B cell (primary cell): Measurements from ENCODE around the gene CTNND1. TPM values are rescaled to one million over a fixed set of nuclear protein-coding genes. Genes with fewer than 3 reads are reported as not detected.

Source experiments
- ATAC-seq: fragments of 200-7000 bp; cut with Tn5 transposase; one replicate; pipeline ENCODE4 v1.10.0; 2021; ENCODE audit warnings: low read depth, mild to moderate bottlenecking, moderate number of reproducible peaks, moderate library complexity
- CTCF ChIA-PET: fragments of 350-600 bp; sonication (Branson Sonifier 250); formaldehyde crosslinking; loops from one replicate; lab custom pipeline; 2021; ENCODE audit warnings: antibody characterized with exemption, inconsistent platforms; lab: Charles Lee
- POLR2A ChIA-PET: fragments of 350-600 bp; sonication (Branson Sonifier 250); formaldehyde crosslinking; loops from one replicate; lab custom pipeline; 2021; ENCODE audit warnings: antibody characterized with exemption; lab: Charles Lee
- DNase-seq: peaks from one replicate; pipeline ENCODE4 v3.0.0; 2013
- H2AFZ ChIP-seq: 2 replicates; pipeline ENCODE4 v1.6.1; 2012; ENCODE audit warnings: mild to moderate bottlenecking, low read depth, low read length; ENCODE audit not compliant: insufficient read depth, poor library complexity, severe bottlenecking
- H3K27ac ChIP-seq, 2 donors: 1 replicate in 1 of 2; 2 replicates in 1 of 2; pipeline ENCODE4 v1.5.1; 2012 to 2013; ENCODE audit warnings: low read length in 2 of 2, mild to moderate bottlenecking in 2 of 2, moderate library complexity in 1 of 2
- H3K27me3 ChIP-seq, 4 experiments: fragments of 200-600 bp in 1 of 4; sonication (generic) in 1 of 4; replicated peaks in 1 of 4; 1 replicate in 2 of 4; 2 replicates in 2 of 4; pipeline versions ENCODE4 v1.6.1 to v1.7.0; 2013 to 2016; ENCODE audit warnings: low read length in 3 of 4, mild to moderate bottlenecking in 2 of 4, mixed read lengths in 1 of 4, moderate library complexity in 1 of 4; ENCODE audit not compliant: insufficient read depth in 4 of 4, control insufficient read depth in 3 of 4; ENCODE audit errors: control extremely low read depth in 1 of 4
- H3K36me3 ChIP-seq, 2 experiments: replicated peaks in 1 of 2; 1 replicate in 1 of 2; 2 replicates in 1 of 2; pipeline versions ENCODE4 v1.6.1 to v1.7.1; 2013; ENCODE audit warnings: low read length in 1 of 2; ENCODE audit not compliant: insufficient read depth in 2 of 2, control insufficient read depth in 1 of 2; ENCODE audit errors: control extremely low read depth in 1 of 2, extremely low read depth in 1 of 2
- H3K4me1 ChIP-seq, 2 donors: fragments of 200-600 bp in 1 of 2; sonication (generic) in 1 of 2; 1 replicate in 1 of 2; 2 replicates in 1 of 2; pipeline versions ENCODE4 v1.5.1 to v1.6.1; 2013 to 2017; ENCODE audit warnings: low read length in 2 of 2; ENCODE audit not compliant: control insufficient read depth in 2 of 2, insufficient read depth in 2 of 2
- H3K4me2 ChIP-seq: replicated peaks from 2 replicates; pipeline ENCODE3; 2012; ENCODE audit warnings: mild to moderate bottlenecking, low read depth, low read length; ENCODE audit not compliant: poor library complexity, severe bottlenecking
- H3K4me3 ChIP-seq, 5 experiments: fragments of 200-600 bp in 1 of 5; sonication (generic) in 1 of 5; 1 replicate in 3 of 5; 2 replicates in 2 of 5; pipeline versions ENCODE4 v1.5.1 to v1.7.0; 2011 to 2016; ENCODE audit warnings: low read length in 4 of 5, mild to moderate bottlenecking in 4 of 5, low read depth in 2 of 5, control low read depth in 1 of 5, moderate library complexity in 1 of 5; ENCODE audit not compliant: insufficient read depth in 1 of 5; ENCODE audit errors: control extremely low read depth in 1 of 5, extremely low read depth in 1 of 5
- H3K79me2 ChIP-seq: fragments of 200-600 bp; sonication (generic); one replicate; pipeline ENCODE4 v1.6.0; 2016; ENCODE audit warnings: low read length; ENCODE audit not compliant: control insufficient read depth, insufficient read depth
- H3K9ac ChIP-seq: fragments of 200-600 bp; sonication (generic); 2 replicates; pipeline ENCODE4 v1.6.1; 2017; ENCODE audit warnings: mild to moderate bottlenecking, low read length, moderate library complexity
- H3K9me3 ChIP-seq, 3 donors: one replicate each; pipeline versions ENCODE4 v1.6.1 to v1.7.1; 2013; ENCODE audit warnings: low read length in 2 of 3; ENCODE audit not compliant: control insufficient read depth in 2 of 3, insufficient read depth in 1 of 3; ENCODE audit errors: control extremely low read depth in 1 of 3
- H4K20me1 ChIP-seq: 2 replicates; pipeline ENCODE4 v1.6.0; 2012; ENCODE audit warnings: mild to moderate bottlenecking, low read length; ENCODE audit not compliant: insufficient read depth, control insufficient read depth, poor library complexity, severe bottlenecking
- H3K27ac Mint-ChIP-seq: one replicate; pipeline ENCODE4 v1.8.0; 2021; ENCODE audit warnings: mixed read lengths
- H3K27me3 Mint-ChIP-seq: one replicate; pipeline ENCODE4 v1.8.0; 2021; ENCODE audit warnings: mixed read lengths
- H3K4me1 Mint-ChIP-seq: one replicate; pipeline ENCODE4 v1.8.0; 2021; ENCODE audit warnings: mixed read lengths
- H3K4me3 Mint-ChIP-seq: one replicate; pipeline ENCODE4 v1.8.0; 2021; ENCODE audit warnings: mixed read lengths
- H3K9me3 Mint-ChIP-seq: one replicate; pipeline ENCODE4 v1.8.0; 2022; ENCODE audit warnings: mixed read lengths; ENCODE audit not compliant: insufficient read depth
- EZH2 ChIP-seq: IDR thresholded peaks from 2 replicates; pipeline ENCODE4 v1.6.1; 2012; ENCODE audit warnings: borderline replicate concordance, low read depth, mild to moderate bottlenecking, moderate library complexity, low read length; ENCODE audit not compliant: insufficient read depth, poor library complexity, severe bottlenecking
- WGBS: methylation state at CpG from one replicate; pipeline ENCODE4 v1.1.5; 2013; ENCODE audit warnings: missing lambda C conversion rate; ENCODE audit not compliant: insufficient coverage; 5-methylcytosine and 5-hydroxymethylcytosine counted together
- intact Hi-C: fragments of 100-400 bp; cut with micrococcal nuclease; formaldehyde crosslinking; loops from one replicate; pipeline ENCODE4 v1.10.0; 2022
- polyA plus RNA-seq: library from polyadenylated mRNA; depleted of rRNA; stranded (reverse); fragments of >200 nt; gene quantifications from 2 replicates; pipeline ENCODE4 v1.2.3, GENCODE V29; 2012
- small RNA-seq: library from RNA; depleted of rRNA; stranded (forward); fragments of <200 nt; gene quantifications from one replicate; pipeline ENCODE3, GENCODE V24; 2012; ENCODE audit warnings: low replicate concordance, low read depth; ENCODE audit not compliant: insufficient read length
- total RNA-seq, 2 donors: library from RNA; stranded (reverse); fragments of 120-200 nt in 1 of 2; gene quantifications; 1 replicate in 1 of 2; 2 replicates in 1 of 2; pipeline versions ENCODE4 v1.2.3 to v1.2.4, GENCODE V29; 2013 to 2022
- TF ChIP-seq, protein P1 (sequence below): fragments of 200-600 bp; IDR thresholded peaks from one replicate; pipeline ENCODE4 v1.8.0; 2022; ENCODE audit warnings: antibody characterized with exemption, mild to moderate bottlenecking

CTNND1 gene
- total and polyA plus RNA-seq, 2 donors (not counting 1 experiment from before 2014, with no cell fraction given), result 12.1 to 54.4 TPM

DNA sequence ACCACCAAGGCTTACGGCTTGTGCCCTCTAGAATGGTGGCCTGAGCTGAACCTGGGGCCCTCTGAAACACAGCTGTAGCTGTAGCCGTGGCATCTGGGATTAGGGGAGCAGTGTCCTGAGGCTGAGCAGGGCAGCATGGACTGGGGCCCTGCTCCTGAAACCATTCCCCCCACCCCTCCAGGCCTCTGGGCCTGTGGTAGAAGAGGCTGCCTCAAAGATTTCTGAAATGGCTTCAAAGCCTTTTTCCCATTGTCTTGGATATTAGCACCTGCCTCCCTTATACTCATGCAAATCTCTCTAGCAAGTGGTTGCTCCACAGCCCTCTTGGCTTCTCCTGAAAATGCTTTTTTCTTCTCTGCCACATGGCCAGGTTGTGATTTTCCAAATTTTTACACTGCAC lies 106.9 kb downstream of the CTNND1 start:
- Histone ChIP-seq H3K36me3 (no peaks in the 10 kb centered on the region), H2AFZ (no peak overlapping the region), H3K79me2 (no peaks in the 10 kb centered on the region), H3K9me3 (no peaks in the 10 kb centered on the region), H3K9ac (no peak overlapping the region), H3K4me3 (no peak overlapping the region), H4K20me1 (no peaks in the 10 kb centered on the region), H3K4me1 (no peaks in the 10 kb centered on the region), H3K4me2 (no peak overlapping the region), H3K27me3 (peaks cover 0 to 3% (median 0%) of the 10 kb centered on the region in 4 experiments), H3K27ac (no peak overlapping the region)
- Mint-ChIP-seq H3K27ac (no peak overlapping the region), H3K4me1 (no peaks in the 10 kb centered on the region), H3K27me3 (peaks cover 22% of the 10 kb centered on the region), H3K4me3 (no peak overlapping the region), H3K9me3 (no peaks in the 10 kb centered on the region)
- no peak for TF ChIP-seq EZH2
- TF ChIP-seq, protein P1, sequence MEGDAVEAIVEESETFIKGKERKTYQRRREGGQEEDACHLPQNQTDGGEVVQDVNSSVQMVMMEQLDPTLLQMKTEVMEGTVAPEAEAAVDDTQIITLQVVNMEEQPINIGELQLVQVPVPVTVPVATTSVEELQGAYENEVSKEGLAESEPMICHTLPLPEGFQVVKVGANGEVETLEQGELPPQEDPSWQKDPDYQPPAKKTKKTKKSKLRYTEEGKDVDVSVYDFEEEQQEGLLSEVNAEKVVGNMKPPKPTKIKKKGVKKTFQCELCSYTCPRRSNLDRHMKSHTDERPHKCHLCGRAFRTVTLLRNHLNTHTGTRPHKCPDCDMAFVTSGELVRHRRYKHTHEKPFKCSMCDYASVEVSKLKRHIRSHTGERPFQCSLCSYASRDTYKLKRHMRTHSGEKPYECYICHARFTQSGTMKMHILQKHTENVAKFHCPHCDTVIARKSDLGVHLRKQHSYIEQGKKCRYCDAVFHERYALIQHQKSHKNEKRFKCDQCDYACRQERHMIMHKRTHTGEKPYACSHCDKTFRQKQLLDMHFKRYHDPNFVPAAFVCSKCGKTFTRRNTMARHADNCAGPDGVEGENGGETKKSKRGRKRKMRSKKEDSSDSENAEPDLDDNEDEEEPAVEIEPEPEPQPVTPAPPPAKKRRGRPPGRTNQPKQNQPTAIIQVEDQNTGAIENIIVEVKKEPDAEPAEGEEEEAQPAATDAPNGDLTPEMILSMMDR, result no peak
- WGBS, result 60% methylated on average over 1 of the region's 2 CpGs
- ATAC-seq (no peak), DNase-seq (no peak)
- intact Hi-C loops, result no loop called here
- CTCF ChIA-PET, result no interaction called here
- POLR2A ChIA-PET, result no interaction called here

Small RNA genes lying within 50 kb of the gene (small RNA-seq; reads per million reads assigned to genes)
- gene AP001931.1, result not detected
- gene TMX2-CTNND1, result not detected

Other genes with a start within 250 kb of the CTNND1 start
- 3.7 and 5.9 TPM in 2 replicates for gene SLC43A1, start 246.1 kb upstream of the CTNND1 start, total RNA-seq
- 4.8 and 6.4 TPM in 2 replicates for gene SLC43A1, start 246.1 kb upstream of the CTNND1 start, polyA plus RNA-seq
- 39.6 and 39.8 TPM in 2 replicates for gene TIMM10, start 231.0 kb upstream of the CTNND1 start, total RNA-seq
- 21.6 and 36.5 TPM in 2 replicates for gene TIMM10, start 231.0 kb upstream of the CTNND1 start, polyA plus RNA-seq
- gene SMTNL1, start 224.2 kb upstream of the CTNND1 start, total RNA-seq, result not detected in 2 replicates
- gene SMTNL1, start 224.2 kb upstream of the CTNND1 start, polyA plus RNA-seq, result not detected in 2 replicates
- gene UBE2L6, start 194.1 kb upstream of the CTNND1 start, total RNA-seq, result 66.3 and 70.7 TPM in 2 replicates
- gene UBE2L6, start 194.1 kb upstream of the CTNND1 start, polyA plus RNA-seq, result 45.6 and 63.5 TPM in 2 replicates
- not detected in 2 replicates for gene SERPING1, start 164.1 kb upstream of the CTNND1 start, total RNA-seq
- not detected in 2 replicates for gene SERPING1, start 164.1 kb upstream of the CTNND1 start, polyA plus RNA-seq
- gene YPEL4, start 111.9 kb upstream of the CTNND1 start, total RNA-seq, result 1.1 and 1.9 TPM in 2 replicates
- 0.03 and 0.19 TPM in 2 replicates for gene YPEL4, start 111.9 kb upstream of the CTNND1 start, polyA plus RNA-seq
- gene CLP1, start 104.0 kb upstream of the CTNND1 start, total RNA-seq, result 15.5 and 15.8 TPM in 2 replicates
- gene CLP1, start 104.0 kb upstream of the CTNND1 start, polyA plus RNA-seq, result 6.0 and 9.5 TPM in 2 replicates
- gene ZDHHC5, start 93.7 kb upstream of the CTNND1 start, total RNA-seq, result 53.8 and 56.2 TPM in 2 replicates
- 31.5 and 33.7 TPM in 2 replicates for gene ZDHHC5, start 93.7 kb upstream of the CTNND1 start, polyA plus RNA-seq
- gene MED19, start 49.6 kb upstream of the CTNND1 start, total RNA-seq, result 13.7 and 15.0 TPM in 2 replicates
- 9.3 and 10.1 TPM in 2 replicates for gene MED19, start 49.6 kb upstream of the CTNND1 start, polyA plus RNA-seq
- 58.8 and 60.2 TPM in 2 replicates for gene TMX2, start 49.2 kb upstream of the CTNND1 start, total RNA-seq
- 29.5 and 40.3 TPM in 2 replicates for gene TMX2, start 49.2 kb upstream of the CTNND1 start, polyA plus RNA-seq
- gene SELENOH, start 20.3 kb upstream of the CTNND1 start, total RNA-seq, result 147 and 153 TPM in 2 replicates
- gene SELENOH, start 20.3 kb upstream of the CTNND1 start, polyA plus RNA-seq, result 170 and 196 TPM in 2 replicates
- gene BTBD18, start 10.0 kb upstream of the CTNND1 start, total RNA-seq, result not detected in 2 replicates
- 0.04 TPM in 1 of 2 replicates, not detected in the other for gene BTBD18, start 10.0 kb upstream of the CTNND1 start, polyA plus RNA-seq